Hematopoietic multipotent progenitor cell treated with erythropoietin and hydrocortisone succinate and interleukin-3 and kit ligand, for 8 days (in vitro differentiated cells): ENCODE measurements around the gene GFI1B.
"Not testable (repeated sequence)": the region's sequence is repeated elsewhere in the genome, so short reads cannot be mapped to it uniquely, and the experiment has no call there.

Experiments used
- DNase-seq: peaks from one replicate; pipeline ENCODE4 v3.0.0-alpha.2; 2015

Gene GFI1B

GRCh38 chr9:132991351-132992300, 13.1 kb downstream of the GFI1B start:
- no peak for DNase-seq

- DNase-seq: peak; percentile 68
Observed at GRCh38 chr9:132993511-132993939, 15.0 kb downstream of the GFI1B start.

DNA sequence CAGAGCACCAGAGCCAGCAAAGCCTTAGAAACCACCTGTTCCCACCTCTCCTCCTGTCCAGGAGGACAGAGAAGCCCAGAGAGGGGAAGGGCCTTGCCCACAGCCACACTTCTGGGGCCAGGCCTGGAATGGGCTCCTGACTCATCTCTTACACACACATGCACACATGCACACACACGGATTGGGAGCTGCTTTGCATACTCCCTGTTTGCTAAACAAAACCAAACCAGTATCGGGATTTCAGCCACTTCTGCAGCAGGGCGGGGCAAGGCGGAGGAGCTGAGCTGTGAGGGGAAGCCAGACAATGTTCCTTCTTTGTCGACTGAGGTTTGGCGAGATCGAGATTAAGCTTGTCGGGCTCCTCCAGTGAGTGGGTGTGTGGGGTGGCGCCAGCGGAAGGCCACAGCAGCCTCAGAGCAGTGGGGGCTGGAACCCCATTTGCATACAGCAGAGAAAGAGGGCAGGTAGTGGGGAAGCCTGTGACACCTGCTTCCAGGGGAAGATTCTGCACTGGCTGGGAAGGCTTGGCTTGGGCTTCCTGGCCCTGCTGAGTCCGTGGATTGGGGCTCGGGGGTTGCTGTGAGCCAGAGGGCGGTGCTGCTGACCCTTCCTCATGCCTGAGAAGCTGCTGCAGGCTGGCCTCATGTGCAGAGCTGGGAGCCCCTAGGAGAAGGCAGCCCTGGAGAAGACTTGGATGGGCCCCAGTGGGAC, 16.1 kb downstream of the GFI1B start:
- DNase-seq: peak; percentile 97

GRCh38 chr9:132995121-132995420, 16.6 kb downstream of the GFI1B start:
- no peak for DNase-seq

DNA sequence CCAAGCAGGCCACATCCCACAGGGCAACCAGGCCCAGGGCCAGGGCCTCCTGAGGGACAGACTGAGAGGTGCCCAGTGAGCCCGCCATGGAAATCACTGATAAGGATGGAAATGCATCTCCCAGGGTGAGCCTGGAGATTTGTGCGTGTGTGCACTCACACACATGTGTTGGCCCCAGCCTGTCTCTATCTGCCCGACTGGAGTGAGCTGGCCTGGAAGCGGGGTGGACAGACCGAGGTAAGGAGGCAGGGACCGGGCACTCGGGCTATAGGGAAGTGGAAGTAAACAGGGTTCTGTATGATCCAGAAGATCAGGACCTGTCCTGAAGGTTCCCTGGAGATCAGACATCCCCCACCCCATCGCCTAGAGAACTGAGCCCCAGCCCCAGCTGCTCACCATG, 17.4 kb downstream of the GFI1B start:
- DNase-seq: peak; percentile 52

DNA sequence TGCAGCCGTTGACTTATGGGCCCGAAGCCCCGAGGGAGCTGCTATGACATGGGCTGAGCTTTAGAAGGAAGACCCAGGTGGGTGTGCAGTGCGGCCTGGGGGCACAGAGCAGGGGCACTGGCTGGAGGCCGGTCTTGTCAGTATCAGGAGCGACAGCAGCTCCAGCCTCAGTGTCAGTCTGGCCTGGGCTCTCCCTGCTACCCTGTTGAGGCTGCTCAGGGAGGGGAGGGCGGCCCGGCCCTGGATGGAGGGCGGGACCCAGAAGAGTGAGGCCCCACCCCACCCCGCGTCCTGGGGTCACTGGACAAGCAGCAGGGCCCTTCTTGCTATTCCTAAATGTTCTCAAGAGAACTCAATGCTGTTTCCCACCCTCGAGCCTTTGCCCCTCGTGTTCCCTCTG, 18.0 kb downstream of the GFI1B start:
- DNase-seq: peak; percentile 81

DNA sequence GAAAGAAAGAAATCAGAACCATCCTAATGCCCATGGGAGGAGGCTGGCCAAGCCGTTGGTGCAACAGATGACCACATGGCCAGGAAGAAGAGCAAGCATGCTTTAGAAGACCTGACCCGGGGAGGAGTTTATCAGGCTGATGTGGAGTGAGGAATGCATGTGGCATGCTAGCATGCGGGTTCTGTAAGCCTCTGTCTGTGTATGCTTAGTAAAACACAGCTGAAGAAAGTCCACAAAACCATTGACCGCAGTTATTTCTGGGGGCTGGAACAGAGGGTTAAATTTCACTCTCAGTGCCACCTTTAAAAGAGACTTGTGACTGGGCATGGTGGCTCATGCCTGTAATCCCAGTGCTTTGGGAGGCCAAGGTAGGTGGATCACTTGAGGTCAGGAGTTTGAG, 19.1 kb downstream of the GFI1B start:
- DNase-seq: no peak

- DNase-seq: not testable (repeated sequence)
Observed at GRCh38 chr9:132998221-132998620, 19.7 kb downstream of the GFI1B start.

- peak; percentile 99 for DNase-seq
Observed at GRCh38 chr9:132998831-132999635, 20.5 kb downstream of the GFI1B start.

DNA sequence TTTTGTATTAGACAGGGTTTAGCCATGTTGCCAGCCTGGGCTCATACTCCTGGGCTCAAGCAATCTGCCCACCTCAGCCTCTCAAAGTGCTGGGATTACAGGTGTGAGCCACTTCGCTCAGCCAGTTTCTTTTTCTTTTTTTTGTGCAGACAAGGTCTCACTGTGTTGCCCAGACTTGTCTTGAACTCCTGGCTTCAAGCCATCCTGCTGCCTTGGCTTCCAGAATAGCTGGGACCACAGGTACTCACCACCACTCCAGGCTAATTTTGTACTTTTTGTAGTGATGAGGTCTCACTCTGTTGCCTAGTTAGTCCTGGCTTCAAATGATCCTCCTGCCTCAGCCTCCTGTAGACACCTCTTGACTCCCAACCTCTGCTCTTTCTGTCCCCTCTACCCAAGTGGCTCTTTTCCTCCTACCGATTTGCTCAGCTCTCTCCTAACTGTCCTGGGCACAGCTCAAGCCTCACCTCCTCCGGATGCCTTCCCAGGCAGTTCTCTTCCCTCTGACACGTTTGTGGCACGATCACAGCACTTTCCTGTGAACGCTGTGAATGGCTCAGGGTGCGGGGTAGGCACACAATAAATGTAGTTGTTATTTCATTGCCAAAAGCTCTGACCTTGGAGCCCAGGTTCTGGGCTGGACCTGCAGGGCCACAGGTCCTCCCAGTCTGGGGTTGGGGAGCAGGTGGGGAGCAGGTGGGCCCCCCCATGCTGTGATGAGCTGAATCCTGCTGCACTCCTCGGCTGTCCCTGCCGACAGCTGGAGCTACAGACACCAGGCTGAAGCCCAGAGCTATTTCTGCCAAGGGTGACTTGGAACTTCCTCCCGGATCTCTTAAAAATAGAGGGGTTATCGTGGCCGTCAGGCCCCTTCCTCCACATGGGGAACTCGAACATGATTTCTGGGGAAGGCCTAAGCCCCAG, 23.9 kb downstream of the GFI1B start:
- peak; percentile 56 for DNase-seq

DNA sequence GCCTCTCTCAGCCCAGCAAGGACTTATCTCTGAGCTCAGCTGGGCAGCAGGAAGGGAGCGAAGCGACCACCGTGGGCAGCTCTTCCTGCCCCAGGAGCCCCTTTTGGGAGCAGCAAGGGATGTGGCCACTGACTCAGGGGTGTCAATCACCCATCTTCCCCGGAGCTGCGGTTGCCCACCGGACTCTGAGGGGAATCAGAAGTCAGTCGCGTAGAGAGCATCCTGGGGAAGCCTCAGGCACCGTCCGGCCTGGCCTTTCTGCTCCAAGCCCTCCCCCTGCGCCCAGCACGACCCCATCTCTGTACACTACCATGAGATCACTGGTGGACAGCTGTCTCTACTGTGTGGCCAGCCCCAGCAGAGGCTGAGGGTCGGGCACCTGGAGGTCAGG, 24.6 kb downstream of the GFI1B start:
- DNase-seq: peak; percentile 75

- DNase-seq: no peak
Observed at GRCh38 chr9:133003671-133004090, 25.2 kb downstream of the GFI1B start.

DNA sequence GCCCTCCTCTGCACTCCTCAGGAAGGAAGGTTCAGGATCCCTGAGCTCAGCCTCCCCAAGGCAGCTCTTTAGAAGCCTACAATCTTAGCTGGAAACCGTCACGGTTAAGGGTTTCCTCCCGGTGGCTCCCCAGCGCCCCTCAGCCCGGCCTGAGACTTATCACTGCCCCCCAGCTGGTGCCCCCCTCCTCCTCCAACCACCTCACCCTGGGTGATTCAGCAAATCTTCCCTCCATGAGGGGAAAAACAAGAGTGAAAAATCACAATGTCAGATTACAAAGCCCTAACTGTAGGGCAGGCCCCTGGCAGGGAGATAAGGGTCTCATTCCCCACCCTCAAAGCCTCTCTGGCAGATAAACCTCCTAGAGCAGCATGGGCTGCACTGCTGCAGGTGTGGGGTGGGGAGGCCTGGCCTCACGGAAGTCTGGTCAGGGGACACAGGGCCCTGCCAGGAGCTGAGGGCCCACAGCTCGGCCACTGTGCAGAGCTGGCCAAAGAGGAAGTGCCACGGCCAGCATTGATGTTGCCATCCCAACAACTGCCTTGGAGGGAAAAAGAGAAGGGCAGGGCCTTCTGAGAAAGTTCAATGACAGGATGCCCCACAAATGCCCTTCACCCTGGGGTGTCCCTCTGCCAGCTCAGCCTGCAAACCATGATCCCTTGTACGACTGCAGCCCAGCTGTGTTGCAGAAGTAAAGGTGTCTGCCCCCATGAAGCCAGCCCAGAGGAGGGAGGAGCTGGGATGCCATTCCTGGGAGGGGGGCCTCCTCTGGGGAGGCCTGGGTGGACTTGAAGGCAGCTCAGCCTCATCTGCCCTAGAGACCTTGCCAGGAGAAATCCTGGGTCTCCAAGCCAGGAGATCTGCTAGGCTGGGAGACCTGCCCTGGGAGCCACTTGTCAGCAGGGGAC, 25.9 kb downstream of the GFI1B start:
- peak; percentile 99 for DNase-seq

GRCh38 chr9:133004999-133005760, 26.7 kb downstream of the GFI1B start:
- peak; percentile 77 for DNase-seq

DNA sequence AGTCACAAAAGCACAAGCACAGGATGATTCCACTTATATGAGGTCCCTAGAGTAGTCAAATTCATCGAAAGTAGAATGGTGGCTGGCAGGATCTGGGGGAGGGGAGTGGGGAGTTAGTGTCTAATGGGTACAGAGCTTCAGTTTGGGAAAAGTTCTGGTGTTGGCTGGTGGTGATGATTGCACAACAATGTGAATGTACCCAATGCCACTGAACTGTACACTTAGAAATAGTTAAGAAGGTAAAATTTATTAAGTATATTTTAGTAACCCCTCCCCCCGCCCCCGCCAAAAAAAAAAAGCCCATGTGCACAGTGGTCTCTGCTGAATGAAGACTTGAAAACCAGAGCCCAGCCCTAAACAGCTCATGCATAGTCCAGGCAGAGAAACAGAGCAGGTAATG, 27.5 kb downstream of the GFI1B start:
- DNase-seq: no peak

GRCh38 chr9:133006731-133007352, 28.3 kb downstream of the GFI1B start:
- DNase-seq: no peak

- DNase-seq: no peak
Observed at GRCh38 chr9:133008406-133008805, 29.9 kb downstream of the GFI1B start.

- DNase-seq: no peak
Observed at GRCh38 chr9:133008824-133009223, 30.3 kb downstream of the GFI1B start.

DNA sequence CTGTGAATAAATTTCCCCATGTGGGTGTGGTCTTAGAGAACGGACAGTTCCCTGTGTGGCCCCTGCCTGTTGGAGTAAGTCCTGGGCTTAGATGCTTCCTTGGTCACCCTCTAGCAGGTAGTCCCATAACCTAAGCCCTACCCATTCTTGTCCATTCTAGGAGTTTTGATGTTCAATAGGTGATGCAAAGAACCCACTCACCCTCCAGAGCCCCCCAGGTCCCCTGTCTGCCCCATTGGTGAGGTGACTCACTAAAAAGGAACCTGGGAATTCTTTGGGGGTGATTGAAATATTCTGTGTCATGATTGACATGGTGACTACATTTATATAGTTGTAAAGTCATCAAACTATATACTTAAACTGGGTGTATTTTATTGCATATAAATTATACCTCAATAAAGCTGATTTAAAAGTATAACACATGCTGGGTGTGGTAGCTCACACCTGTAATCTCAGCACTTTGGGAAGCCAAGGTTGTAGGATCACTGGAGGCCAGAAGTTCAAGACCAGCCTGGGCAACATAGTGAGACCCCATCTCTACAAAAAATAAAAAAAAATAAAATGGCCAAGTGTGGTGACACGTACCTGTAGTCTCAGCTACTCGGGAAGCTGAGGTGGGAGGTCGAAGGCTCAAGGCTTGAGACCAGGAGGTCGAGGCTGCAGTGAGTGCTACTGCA, 31.6 kb downstream of the GFI1B start:
- no peak for DNase-seq
